Testis (tissue), 2 donors: ENCODE measurements around the gene ARHGAP23.

Experiments
- POLR2A ChIP-seq: fragments of 450-650 bp; IDR thresholded peaks from one replicate; pipeline ENCODE4 v1.6.1; 2017; ENCODE audit warnings: antibody characterized with exemption, mild to moderate bottlenecking, moderate library complexity
- TF ChIP-seq, protein P1 (sequence below), 3 experiments: fragments of 450-650 bp in 2 of 3; fragments of 200-600 bp in 1 of 3; sonication (generic) in 1 of 3; IDR thresholded peaks; one replicate each; pipeline ENCODE4 v1.5.1; 2016 to 2019; ENCODE audit warnings: antibody characterized with exemption in 3 of 3, mild to moderate bottlenecking in 2 of 3, moderate library complexity in 1 of 3

DNA sequence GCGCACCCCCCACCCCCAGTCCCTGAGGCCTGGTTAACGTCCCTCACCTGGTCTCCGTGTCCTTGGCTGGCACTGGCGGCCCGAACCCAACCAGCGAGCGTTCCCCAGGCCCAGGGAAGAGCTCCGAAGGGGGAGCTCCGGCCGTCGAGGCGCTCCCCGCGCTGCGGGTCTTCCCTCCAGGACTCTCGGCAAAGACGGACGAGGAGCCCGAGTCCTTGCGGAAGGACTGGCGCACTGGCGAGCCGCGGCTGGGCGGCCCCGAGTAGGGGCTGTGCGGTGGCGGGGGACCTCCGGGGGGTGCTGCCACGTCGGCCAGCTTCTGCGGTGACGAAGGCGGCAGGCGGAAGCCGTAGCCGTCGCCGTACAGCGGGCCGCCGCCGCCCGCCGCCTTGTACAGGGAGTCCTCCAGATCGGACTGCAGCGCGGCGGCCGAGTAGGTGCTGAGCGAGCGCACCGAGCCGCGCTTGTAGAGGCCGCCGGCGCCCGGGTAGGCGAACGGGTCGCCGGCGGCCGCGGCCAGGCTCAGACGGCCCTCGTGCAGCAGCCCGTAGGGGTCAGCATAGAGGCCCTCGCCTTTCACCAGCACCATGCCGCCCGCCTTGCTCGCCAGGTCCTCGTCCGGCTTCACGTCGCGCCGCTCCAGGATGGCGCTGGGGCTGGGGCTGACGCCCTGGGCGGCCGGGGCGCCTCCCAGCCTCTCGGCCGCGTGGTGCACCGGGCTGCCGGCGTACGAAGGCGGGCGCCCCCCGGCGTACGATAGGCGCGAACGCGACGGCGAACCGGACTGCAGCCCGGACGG is 133.4 kb downstream of the ARHGAP23 start:
- TF ChIP-seq POLR2A: no peak
- TF ChIP-seq, protein P1, sequence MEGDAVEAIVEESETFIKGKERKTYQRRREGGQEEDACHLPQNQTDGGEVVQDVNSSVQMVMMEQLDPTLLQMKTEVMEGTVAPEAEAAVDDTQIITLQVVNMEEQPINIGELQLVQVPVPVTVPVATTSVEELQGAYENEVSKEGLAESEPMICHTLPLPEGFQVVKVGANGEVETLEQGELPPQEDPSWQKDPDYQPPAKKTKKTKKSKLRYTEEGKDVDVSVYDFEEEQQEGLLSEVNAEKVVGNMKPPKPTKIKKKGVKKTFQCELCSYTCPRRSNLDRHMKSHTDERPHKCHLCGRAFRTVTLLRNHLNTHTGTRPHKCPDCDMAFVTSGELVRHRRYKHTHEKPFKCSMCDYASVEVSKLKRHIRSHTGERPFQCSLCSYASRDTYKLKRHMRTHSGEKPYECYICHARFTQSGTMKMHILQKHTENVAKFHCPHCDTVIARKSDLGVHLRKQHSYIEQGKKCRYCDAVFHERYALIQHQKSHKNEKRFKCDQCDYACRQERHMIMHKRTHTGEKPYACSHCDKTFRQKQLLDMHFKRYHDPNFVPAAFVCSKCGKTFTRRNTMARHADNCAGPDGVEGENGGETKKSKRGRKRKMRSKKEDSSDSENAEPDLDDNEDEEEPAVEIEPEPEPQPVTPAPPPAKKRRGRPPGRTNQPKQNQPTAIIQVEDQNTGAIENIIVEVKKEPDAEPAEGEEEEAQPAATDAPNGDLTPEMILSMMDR (IDR thresholded peaks at IDR 0.05): no peak
